GM18498 (cell line): ENCODE results near the gene TCERG1L.

ENCODE experiments used
- ATAC-seq: cut with Tn5 transposase; IDR thresholded peaks from one replicate; pipeline ENCODE4 v1.9.1; 2021; ENCODE audit warnings: mild to moderate bottlenecking, moderate library complexity; ENCODE audit not compliant: unreplicated experiment

Gene TCERG1L

GRCh38 chr10:131231323-131231964, 80.1 kb downstream of the TCERG1L start:
- no peak for ATAC-seq

- ATAC-seq: no peak
Measured at GRCh38 chr10:131230641-131231322, 80.7 kb downstream of the TCERG1L start.

GRCh38 chr10:131230166-131230565, 81.4 kb downstream of the TCERG1L start:
- ATAC-seq: no peak

DNA sequence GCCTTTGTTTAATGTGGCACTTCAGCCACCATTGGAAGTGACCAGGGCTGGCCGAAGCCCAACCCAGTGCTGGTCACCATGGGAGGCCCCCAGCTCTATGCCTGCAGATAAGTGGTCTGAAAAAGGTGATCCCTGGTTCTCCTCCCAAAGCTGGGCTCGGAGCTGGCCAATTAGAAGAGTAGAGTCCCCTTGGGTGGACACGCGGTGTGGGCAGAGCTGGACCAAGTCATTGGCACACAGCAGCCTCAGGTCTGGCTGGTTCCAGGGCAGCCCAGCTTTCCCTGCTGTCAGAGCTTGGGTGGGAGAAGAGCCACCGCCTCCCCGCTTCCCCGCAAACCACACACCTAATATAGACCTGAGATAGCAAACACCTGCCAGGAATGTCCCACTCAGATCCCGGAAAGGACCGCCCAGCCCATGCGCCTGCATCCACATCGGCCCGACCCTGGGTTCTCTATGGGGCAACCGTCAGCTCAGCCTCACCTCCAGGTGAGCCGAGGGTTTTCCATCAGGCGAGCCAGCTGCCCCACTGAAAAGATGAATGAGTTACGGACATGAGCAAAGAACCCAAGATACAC, 84.3 kb downstream of the TCERG1L start:
- ATAC-seq: no peak

- ATAC-seq: no peak
Measured at GRCh38 chr10:131226446-131227162, 84.9 kb downstream of the TCERG1L start.

GRCh38 chr10:131224106-131224505, 87.4 kb downstream of the TCERG1L start:
- ATAC-seq: no peak

DNA sequence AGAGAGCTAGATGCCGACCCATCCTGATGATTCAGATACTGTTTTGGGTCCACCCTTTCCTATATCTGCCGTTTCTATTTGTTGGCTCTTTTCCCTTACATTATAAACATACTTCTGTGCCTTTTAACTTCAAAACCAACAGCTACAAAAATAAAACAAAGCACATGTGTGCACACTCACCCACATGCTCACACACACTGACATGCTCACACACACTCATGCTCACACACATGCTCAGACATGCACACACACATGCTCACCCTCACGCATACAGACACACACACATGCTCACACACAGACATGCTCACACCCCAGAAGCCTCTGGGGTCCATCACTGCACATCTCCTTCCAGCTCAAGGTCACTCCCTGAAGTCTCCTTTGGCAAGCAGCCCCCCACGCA, 88.1 kb downstream of the TCERG1L start:
- ATAC-seq: no peak

DNA sequence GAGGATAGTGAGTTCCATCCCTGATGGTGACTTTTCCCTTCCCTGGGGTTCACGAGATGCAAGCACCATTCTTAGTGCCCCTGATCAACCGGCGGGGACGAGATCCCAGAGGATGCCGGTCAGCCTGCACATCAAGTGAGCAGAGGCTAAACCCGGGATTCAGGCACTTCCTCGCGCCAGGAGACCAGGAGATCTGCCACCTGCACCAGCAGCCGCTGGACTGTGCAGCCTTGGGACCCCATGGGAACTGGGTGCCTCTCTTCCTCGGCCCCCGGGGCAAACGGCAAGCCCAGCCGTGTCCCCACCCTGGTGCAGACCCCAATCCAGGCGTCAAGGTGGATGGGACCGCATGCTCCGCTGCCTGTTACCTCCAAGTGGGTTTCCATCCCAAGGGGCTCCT, 88.5 kb downstream of the TCERG1L start:
- ATAC-seq: no peak

DNA sequence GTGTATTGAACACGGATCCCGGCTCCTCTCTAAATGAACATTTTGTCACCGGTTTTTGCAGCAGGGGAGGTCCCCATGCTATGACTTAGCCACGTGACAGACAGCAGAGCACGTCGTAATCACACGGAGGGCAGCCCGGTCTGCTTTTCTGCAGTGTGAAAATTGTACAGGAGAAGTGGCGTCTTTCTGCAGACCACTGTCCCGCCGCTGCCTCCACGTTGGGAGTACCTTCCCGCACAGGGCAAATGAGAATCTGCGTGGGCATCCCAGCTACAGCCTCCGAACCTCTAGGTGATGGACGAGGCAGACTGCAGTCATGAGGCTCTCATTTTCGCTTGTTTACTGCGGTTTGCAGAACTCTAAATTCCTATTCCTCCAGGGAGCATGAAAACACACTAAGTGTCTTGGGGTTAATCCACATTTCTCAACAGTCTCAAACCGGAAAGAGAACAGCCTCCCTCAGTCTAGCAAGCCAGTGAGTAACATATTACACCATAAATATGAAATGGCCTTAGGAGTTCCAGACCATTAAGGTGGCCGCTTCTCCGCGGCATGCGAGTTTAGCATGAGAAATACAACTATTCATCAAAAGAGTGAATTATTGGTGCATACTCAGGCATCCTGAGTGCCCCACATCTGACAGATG, 89.8 kb downstream of the TCERG1L start:
- ATAC-seq: no peak

- no peak for ATAC-seq
Measured at GRCh38 chr10:131220601-131221171, 90.8 kb downstream of the TCERG1L start.

- no peak for ATAC-seq
Measured at GRCh38 chr10:131219955-131220489, 91.5 kb downstream of the TCERG1L start.

DNA sequence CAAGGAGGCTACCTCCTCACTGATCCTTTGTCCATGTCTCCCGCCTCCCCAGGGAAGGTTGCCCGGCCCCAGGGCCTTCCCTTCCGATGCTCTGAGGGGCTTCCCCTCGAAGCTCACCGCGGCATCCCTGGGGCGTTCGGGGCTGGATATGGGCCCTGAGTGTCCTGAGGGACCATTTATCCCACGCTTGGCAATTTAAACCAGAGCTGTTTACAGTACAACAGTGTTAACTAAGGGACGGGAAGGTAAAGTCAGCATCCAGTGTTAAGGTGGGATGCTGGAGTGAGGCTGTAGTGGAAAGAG, 92.0 kb downstream of the TCERG1L start:
- ATAC-seq: no peak

- ATAC-seq: no peak
Measured at GRCh38 chr10:131218811-131219583, 92.5 kb downstream of the TCERG1L start.

GRCh38 chr10:131216681-131217230, 94.8 kb downstream of the TCERG1L start:
- ATAC-seq: no peak

DNA sequence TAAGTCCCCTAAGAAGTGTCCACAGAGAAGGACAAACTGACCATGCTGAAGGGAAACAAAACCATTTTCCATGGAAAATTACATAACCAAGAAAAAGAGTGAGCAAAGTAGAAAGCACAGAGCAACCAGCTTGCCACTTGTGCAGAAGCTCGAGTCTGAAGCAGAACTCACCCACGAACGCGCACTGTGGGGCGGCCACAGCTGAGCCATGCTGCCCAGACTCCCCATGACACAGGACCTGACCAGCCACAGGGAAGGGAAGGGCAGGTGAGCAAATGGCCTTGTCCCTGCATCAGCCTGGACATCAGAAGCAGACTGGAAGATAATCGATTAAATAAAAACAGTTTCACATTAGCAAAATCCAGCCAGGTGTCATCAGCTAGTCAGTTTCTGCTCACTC, 95.7 kb downstream of the TCERG1L start:
- no peak for ATAC-seq

DNA sequence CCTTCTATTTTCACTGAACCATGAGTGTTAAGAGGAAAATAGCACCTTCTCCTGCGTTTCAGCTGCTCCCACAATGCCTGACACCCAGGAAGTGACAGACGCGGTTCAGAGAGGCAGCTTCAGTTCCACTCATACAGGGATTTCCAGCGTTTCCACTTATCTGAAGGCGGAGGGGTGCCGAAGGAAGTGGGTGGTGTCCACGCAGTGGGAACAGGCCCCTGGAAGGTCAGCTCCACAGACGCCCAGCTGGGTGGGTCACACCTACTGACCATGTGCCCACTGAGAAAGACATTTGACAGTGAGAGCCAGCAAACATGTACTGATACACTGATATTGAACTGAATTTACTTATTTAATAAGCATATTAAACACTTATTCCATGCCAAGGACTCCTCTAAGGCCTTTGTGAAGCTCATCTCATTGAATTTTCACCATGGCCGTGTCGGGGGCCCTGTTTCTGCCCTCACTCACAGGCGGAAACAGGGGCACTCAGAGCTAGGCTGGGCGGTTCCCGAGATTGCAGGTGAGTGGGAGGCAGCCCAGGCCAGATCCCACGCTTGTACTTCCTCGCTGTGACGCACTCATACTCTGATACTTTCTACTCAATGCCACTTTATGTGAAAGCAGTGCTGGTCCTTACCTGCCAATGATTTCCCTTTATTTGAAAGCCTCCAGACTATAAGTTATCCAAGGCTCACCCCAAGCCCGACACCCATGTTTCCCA, 96.8 kb downstream of the TCERG1L start:
- ATAC-seq: no peak

GRCh38 chr10:131213741-131214505, 97.6 kb downstream of the TCERG1L start:
- ATAC-seq: no peak

- ATAC-seq: no peak
Measured at GRCh38 chr10:131212763-131213325, 98.7 kb downstream of the TCERG1L start.
